Progenitor cell of endocrine pancreas (in vitro differentiated cells): ENCODE results near the gene ZSWIM6. TPM values are rescaled to one million over a fixed set of nuclear protein-coding genes. Genes with fewer than 3 reads are reported as not detected.
A peak's percentile ranks its signal among the peaks of the same experiment; 100 is the strongest.

Experiments
- DNase-seq: peaks from one replicate; pipeline ENCODE4 v3.0.0; 2021; ENCODE audit warnings: low spot score; ENCODE audit not compliant: unreplicated experiment
- H3K27ac Mint-ChIP-seq: 2 replicates; pipeline ENCODE4 v1.8.0; 2021; ENCODE audit warnings: mild to moderate bottlenecking, moderate library complexity, mixed read lengths
- H3K27me3 Mint-ChIP-seq: 2 replicates; pipeline ENCODE4 v1.8.0; 2021; ENCODE audit warnings: mixed read lengths
- H3K36me3 Mint-ChIP-seq: 2 replicates; pipeline ENCODE4 v1.8.0; 2022; ENCODE audit warnings: mixed read lengths; ENCODE audit not compliant: insufficient read depth
- H3K4me1 Mint-ChIP-seq: 2 replicates; pipeline ENCODE4 v1.8.0; 2021; ENCODE audit warnings: low read depth, mixed read lengths
- H3K4me3 Mint-ChIP-seq: 2 replicates; pipeline ENCODE4 v1.8.0; 2021; ENCODE audit warnings: low read depth, mild to moderate bottlenecking, moderate library complexity, mixed read lengths
- H3K9me3 Mint-ChIP-seq: 2 replicates; pipeline ENCODE4 v1.8.0; 2021; ENCODE audit warnings: low read depth, mixed read lengths
- total RNA-seq: library from RNA; stranded (reverse); gene quantifications from 2 replicates; pipeline ENCODE4 v1.2.1, GENCODE V29; 2021
- TF ChIP-seq, protein P1 (sequence below): fragments of 200-600 bp; sonication (generic); IDR thresholded peaks from one replicate; pipeline ENCODE4 v1.5.0; 2021; ENCODE audit warnings: antibody characterized with exemption, mild to moderate bottlenecking; ENCODE audit not compliant: unreplicated experiment

Gene ZSWIM6
- total RNA-seq, 1 donor from 2014 or later: 35.2 TPM

DNA sequence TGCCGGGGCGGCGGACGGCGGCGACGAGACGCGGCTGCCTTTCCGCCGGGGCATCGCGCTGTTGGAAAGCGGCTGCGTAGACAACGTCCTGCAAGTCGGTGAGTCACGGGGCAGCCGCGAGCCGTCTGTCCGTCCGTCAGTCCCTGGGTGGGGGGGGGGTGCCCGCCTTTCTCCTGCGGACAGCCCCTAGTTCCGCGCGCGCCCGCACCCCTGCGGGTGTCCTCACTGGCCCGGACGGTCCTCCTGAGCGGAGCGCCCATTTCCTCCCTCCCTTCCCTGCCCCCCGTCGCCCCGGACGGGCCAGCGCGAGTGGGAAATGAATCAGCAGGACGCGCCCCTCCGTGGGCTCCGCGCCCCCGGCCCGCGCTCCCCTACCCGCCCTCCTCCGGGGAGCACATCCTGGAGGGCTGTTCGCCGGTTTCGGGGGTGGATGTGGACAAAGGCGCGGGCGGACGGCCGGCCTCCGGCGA lies 828 bp downstream of the ZSWIM6 start:
- peaks cover 11% of the 10 kb centered on the region for H3K36me3 Mint-ChIP-seq
- H3K27ac Mint-ChIP-seq: no peak overlapping the region
- peaks cover 9% of the 10 kb centered on the region for H3K27me3 Mint-ChIP-seq
- H3K4me1 Mint-ChIP-seq: peaks cover 32% of the 10 kb centered on the region
- TF ChIP-seq, protein P1, sequence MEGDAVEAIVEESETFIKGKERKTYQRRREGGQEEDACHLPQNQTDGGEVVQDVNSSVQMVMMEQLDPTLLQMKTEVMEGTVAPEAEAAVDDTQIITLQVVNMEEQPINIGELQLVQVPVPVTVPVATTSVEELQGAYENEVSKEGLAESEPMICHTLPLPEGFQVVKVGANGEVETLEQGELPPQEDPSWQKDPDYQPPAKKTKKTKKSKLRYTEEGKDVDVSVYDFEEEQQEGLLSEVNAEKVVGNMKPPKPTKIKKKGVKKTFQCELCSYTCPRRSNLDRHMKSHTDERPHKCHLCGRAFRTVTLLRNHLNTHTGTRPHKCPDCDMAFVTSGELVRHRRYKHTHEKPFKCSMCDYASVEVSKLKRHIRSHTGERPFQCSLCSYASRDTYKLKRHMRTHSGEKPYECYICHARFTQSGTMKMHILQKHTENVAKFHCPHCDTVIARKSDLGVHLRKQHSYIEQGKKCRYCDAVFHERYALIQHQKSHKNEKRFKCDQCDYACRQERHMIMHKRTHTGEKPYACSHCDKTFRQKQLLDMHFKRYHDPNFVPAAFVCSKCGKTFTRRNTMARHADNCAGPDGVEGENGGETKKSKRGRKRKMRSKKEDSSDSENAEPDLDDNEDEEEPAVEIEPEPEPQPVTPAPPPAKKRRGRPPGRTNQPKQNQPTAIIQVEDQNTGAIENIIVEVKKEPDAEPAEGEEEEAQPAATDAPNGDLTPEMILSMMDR: no peak
- DNase-seq: no peak
- no peaks in the 10 kb centered on the region for H3K9me3 Mint-ChIP-seq
- peak overlapping the region; percentile 86 for H3K4me3 Mint-ChIP-seq

DNA sequence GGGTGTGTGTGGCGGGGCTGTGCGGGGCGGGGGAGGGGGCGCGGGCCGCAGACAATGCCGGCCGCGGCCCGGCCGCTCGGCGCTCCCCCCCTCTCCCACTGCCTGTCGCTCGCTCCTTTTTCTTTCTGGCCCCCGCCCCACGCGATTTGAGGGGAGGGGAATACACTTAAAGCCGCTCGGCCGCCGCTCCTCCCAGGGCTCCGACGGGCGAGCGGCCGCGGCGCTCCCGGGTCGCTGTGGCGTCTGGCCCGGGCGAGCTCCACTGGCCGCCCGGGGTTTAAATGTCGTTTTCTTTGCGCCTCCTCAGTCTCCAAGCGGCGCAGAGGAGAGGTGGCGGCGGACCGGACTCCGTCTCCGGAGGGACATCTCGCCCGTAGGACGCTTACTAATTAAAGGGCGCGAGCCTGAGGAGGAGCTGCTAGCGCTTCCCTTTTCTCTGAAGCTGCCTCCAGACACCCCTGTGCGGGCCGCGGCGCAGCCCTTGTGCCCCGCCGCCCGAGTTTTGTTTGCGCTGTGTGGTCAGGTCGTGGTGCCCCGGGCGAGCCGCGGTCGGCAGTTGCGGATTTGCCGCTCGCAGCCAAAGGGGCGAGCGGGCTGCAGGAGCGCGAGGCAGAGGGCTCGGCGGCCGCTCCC lies 1.4 kb downstream of the ZSWIM6 start:
- peak; percentile 44 for DNase-seq
- Mint-ChIP-seq H3K9me3 (no peaks in the 10 kb centered on the region), H3K4me3 (peak overlapping the region; percentile 86), H3K27ac (peak overlapping the region; percentile 90), H3K4me1 (peaks cover 33% of the 10 kb centered on the region), H3K27me3 (peaks cover 8% of the 10 kb centered on the region), H3K36me3 (peaks cover 13% of the 10 kb centered on the region)
- TF ChIP-seq, protein P1: no peak

DNA sequence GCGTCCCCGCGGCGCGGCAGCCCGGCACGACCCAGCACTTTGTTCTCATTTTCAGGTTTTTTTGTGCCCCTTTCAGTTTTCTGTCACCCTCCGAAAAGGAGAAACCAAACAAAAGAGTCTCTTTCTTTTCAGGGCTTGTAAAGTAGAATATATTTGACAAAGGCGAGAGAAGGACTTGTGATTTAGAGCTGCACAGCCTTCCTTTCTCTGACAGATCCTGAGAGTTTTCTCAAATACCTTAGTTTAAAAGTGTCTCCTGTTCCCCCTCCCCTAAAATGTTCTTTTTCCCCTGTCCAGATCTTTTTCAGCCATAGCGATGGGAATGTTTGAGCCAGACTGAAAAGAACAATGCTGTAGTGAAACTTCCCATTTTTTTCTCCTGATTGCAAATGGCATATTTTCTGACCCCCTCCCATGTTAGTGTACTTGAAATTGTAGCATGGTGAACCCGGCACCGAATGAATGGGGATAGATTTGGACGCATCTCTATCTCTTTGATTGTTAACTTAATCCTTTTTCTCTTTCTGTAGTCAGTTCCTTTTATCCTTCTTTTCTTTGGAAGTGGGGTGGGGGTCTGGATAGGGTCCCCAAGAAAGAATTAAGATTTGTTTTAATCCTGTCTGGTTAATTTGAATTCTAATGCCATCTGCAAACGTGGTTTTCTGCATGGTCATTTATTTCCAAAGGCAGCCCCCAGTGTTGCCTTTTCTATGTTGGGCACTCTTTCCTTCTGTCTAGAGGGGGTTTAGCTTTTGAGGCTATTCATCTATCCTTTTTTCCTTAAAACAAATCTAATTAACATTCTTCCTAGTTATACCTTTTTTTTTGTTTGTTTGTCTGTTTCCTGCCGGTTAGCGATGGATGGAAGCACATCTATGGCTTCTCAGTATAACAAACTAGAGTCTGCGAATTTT lies 2.2 kb downstream of the ZSWIM6 start:
- H3K4me1 Mint-ChIP-seq: peaks cover 26% of the 10 kb centered on the region
- peak overlapping the region; percentile 86 for H3K4me3 Mint-ChIP-seq
- no peaks in the 10 kb centered on the region for H3K27me3 Mint-ChIP-seq
- no peak for DNase-seq
- TF ChIP-seq, protein P1: no peak
- H3K27ac Mint-ChIP-seq: peak overlapping the region; percentile 90
- H3K36me3 Mint-ChIP-seq: peaks cover 13% of the 10 kb centered on the region
- H3K9me3 Mint-ChIP-seq: no peaks in the 10 kb centered on the region

DNA sequence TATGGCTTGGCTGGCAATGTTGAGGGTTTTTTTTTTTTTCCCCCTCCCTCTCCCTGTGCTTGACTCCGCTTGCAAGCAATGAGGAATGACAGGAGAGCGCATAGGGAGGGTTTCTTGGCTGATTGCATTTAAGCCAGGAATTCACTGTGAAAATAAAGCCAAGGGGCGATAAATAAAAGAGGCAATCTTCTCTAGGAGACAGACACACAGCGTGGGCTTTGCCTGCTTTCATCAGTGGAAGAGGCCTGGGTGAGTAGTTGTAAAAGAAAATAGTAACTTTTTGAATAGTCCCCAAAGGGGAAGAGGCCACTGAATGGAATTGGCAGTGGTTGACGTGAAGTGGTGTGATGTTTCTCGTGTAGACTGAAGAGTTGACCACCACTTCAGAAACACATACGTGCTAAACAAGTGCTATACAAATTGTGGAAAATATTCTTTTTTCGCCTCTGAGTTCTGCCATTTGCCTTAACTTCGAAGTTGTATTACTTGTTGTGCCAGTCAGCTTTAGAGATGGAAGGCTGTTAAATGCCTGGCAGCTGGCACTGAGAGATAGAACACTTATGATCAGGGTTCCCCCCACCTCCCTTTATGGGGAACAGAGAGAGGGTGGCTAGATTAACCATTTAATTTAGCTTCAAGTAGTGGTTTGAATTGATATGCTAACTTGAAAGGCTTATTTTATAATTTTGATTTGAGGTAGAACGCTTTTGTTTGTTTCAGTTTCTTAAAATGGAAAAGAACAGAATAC lies 3.0 kb downstream of the ZSWIM6 start:
- Mint-ChIP-seq H3K9me3 (no peaks in the 10 kb centered on the region), H3K4me3 (peak overlapping the region; percentile 86), H3K4me1 (peaks cover 21% of the 10 kb centered on the region), H3K27me3 (no peaks in the 10 kb centered on the region), H3K27ac (peak overlapping the region; percentile 90), H3K36me3 (peaks cover 13% of the 10 kb centered on the region)
- DNase-seq: no peak
- TF ChIP-seq, protein P1: no peak

DNA sequence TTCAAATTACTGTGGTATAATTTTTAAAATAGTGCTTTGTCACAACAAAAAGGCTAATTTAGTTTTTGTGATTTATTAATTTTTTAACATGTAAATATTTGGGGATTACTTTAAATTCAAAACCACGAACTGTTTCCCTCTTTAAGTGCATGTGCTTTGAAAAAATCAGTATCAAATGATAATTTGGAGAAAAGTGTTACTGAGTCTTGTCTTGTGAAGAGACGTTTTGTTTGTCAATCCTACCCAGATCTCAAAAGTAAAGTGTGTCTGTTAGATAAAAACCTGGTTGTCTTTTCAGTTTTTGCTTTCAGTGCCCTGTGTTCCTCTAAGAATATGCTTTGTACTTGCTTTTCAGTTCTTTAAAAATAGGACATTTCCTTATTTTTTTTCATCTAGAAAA lies 7.7 kb downstream of the ZSWIM6 start:
- H3K27me3 Mint-ChIP-seq: no peaks in the 10 kb centered on the region
- H3K4me1 Mint-ChIP-seq: peaks cover 31% of the 10 kb centered on the region
- DNase-seq: no peak
- H3K27ac Mint-ChIP-seq: no peak overlapping the region
- H3K36me3 Mint-ChIP-seq: peaks cover 13% of the 10 kb centered on the region
- H3K9me3 Mint-ChIP-seq: no peaks in the 10 kb centered on the region
- TF ChIP-seq, protein P1: no peak
- H3K4me3 Mint-ChIP-seq: no peak overlapping the region
